Mesodermal cell (in vitro differentiated cells): ENCODE data around the gene HS3ST4.

ENCODE experiments used
- H3K27ac ChIP-seq: 2 replicates; pipeline ENCODE4 v1.7.0; 2013; ENCODE audit warnings: mild to moderate bottlenecking, low read depth, low read length, moderate library complexity; ENCODE audit not compliant: severe bottlenecking
- H3K36me3 ChIP-seq: 2 replicates; pipeline ENCODE4 v1.7.1; 2013; ENCODE audit warnings: mild to moderate bottlenecking, low read length, moderate library complexity; ENCODE audit not compliant: control insufficient read depth, insufficient read depth
- H3K4me1 ChIP-seq: one replicate; pipeline ENCODE4 v1.7.1; 2013; ENCODE audit warnings: mild to moderate bottlenecking, low read length; ENCODE audit not compliant: insufficient read depth, control insufficient read depth, poor library complexity, severe bottlenecking
- H3K4me3 ChIP-seq: 2 replicates; pipeline ENCODE4 v1.7.0; 2013; ENCODE audit warnings: low read length, control low read depth, mild to moderate bottlenecking; ENCODE audit not compliant: insufficient read depth, poor library complexity, severe bottlenecking; ENCODE audit errors: extremely low read depth
- H3K9me3 ChIP-seq: 2 replicates; pipeline ENCODE4 v1.7.1; 2013; ENCODE audit warnings: mild to moderate bottlenecking, low read length, moderate library complexity; ENCODE audit not compliant: control insufficient read depth
- WGBS, 2 experiments: methylation state at CpG; one replicate each; pipeline ENCODE4 v1.1.5; 2013; ENCODE audit warnings: missing lambda C conversion rate in 2 of 2; ENCODE audit not compliant: insufficient coverage in 2 of 2; 5-methylcytosine and 5-hydroxymethylcytosine counted together

HS3ST4 gene

DNA sequence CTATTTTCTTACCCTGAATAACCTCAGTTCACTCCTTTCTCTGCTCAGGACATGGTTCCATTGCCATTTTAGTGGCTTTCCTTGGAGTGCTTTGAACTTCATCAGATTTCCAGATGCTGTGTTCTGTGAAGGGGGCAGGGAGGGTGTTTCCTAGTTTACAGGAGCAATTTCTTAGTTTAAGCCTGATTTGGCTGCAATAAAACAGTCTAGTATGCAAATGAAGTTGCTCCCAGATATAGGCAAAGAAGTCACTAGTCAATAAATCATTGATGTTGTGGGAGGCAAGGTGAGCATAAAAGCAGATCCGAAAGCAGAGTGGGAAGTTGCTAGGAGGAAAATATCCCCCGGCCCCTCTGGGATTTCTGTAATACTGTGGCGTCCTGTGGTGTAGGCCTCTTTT, 202.3 kb downstream of the HS3ST4 start:
- Histone ChIP-seq H3K4me3 (no peak overlapping the region), H3K9me3 (no peaks in the 10 kb centered on the region), H3K36me3 (no peaks in the 10 kb centered on the region), H3K4me1 (no peaks in the 10 kb centered on the region), H3K27ac (no peak overlapping the region)
- WGBS, 2 experiments, result 100% methylated on average over 1 of the region's 3 CpGs; no CpG with 5 or more reads in 1 of the 2 experiments

DNA sequence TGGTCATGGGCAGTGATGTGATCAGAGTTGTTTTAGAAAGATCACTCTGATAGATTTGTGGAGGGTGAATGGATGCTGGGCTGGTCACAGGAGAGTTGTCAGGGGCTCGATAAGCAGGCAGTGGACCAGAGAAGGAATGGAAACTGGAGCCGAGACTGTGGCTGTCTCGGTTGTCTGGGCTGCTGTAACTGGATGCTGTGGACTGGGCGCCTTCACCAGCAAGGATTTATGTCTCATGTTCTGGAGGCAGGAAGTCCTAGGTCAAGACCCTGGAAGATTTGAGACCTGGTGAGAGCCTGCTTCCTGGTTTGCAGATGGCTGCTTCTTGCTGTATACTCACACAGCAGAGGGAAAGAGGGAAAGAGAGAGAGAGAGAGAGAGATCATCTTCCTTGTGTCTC, 203.6 kb downstream of the HS3ST4 start:
- Histone ChIP-seq H3K4me1 (no peaks in the 10 kb centered on the region), H3K9me3 (no peaks in the 10 kb centered on the region), H3K4me3 (no peak overlapping the region), H3K27ac (no peak overlapping the region), H3K36me3 (no peaks in the 10 kb centered on the region)
- 98 to 100% methylated on average over 4 of the region's 4 CpGs for WGBS, 2 experiments

GRCh38 chr16:25896411-25896810, 204.7 kb downstream of the HS3ST4 start:
- 58% methylated on average over 2 of the region's 5 CpGs; no CpG with 5 or more reads in 1 of the 2 experiments for WGBS, 2 experiments
- no peak overlapping the region for H3K27ac ChIP-seq
- H3K9me3 ChIP-seq, result no peaks in the 10 kb centered on the region
- no peak overlapping the region for H3K4me3 ChIP-seq
- no peaks in the 10 kb centered on the region for H3K4me1 ChIP-seq
- H3K36me3 ChIP-seq, result no peaks in the 10 kb centered on the region

DNA sequence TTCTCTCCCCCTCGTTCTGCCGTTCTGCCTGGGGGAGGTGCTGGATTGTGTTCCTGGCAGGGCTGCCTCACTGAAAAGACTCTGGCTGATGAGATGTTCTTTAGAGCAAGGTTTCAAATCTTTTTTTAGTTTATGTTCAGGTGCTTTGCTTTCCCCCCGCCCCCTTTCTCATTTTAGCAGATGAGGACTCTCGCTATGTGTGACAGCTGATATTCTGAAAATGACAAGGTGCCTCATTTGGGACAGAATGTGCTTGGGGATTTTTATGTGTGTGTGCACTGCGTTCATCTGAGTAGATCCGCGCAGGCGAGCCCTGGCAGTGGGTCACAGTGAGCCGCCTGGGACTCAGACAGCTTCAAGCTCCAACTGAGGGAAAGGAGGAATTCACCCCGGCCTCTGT, 205.9 kb downstream of the HS3ST4 start:
- WGBS, 2 experiments, result 70 to 87% methylated on average over 2 to 7 of the region's 10 CpGs
- H3K4me3 ChIP-seq, result no peak overlapping the region
- H3K4me1 ChIP-seq, result no peaks in the 10 kb centered on the region
- H3K9me3 ChIP-seq, result no peaks in the 10 kb centered on the region
- H3K36me3 ChIP-seq, result no peaks in the 10 kb centered on the region
- no peak overlapping the region for H3K27ac ChIP-seq

DNA sequence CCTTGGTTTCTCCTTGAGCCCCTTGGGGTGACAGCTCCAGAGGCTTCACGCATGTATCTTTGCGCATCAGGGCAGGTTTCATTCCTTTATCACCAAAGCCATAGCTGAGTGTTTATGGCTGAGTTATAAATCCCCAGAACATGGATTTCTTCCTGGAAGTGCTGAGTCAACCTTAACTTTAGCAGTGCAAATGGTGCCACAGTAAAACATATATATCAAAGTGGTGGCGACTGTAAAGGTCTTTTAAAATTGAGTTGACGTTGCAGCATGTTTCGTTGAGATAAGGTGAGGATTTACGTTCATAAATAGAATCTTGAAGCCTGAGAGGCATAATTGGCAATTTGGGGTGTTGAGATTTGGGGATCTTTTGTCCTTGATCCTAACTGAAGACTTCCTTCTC, 214.1 kb downstream of the HS3ST4 start:
- H3K36me3 ChIP-seq, result no peaks in the 10 kb centered on the region
- H3K27ac ChIP-seq, result no peak overlapping the region
- H3K9me3 ChIP-seq, result no peaks in the 10 kb centered on the region
- H3K4me1 ChIP-seq, result no peaks in the 10 kb centered on the region
- WGBS, 2 experiments, result 92 to 100% methylated on average over 4 to 5 of the region's 6 CpGs
- no peak overlapping the region for H3K4me3 ChIP-seq

DNA sequence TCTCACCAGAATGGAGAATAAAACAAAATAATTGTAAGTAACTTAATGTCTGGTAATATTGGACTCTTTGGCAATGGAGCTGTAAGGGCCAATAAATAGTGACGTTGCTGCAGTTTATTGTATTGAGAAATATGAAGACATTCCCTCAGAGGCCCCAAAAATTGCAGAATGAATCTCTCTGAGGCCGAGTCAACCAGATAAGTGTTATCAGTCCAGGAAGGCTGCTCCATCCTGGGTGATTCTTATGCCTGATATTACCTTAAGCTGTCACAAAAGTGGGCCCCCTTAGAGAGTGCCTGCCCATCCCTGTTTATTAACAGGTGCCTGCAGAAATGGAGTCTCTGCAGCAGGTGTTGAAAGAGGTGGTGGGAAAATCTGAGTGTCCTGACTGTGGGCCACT, 219.2 kb downstream of the HS3ST4 start:
- 71 to 80% methylated on average over 2 of the region's 2 CpGs for WGBS, 2 experiments
- Histone ChIP-seq H3K4me1 (no peaks in the 10 kb centered on the region), H3K4me3 (no peak overlapping the region), H3K27ac (no peak overlapping the region), H3K9me3 (no peaks in the 10 kb centered on the region), H3K36me3 (no peaks in the 10 kb centered on the region)

DNA sequence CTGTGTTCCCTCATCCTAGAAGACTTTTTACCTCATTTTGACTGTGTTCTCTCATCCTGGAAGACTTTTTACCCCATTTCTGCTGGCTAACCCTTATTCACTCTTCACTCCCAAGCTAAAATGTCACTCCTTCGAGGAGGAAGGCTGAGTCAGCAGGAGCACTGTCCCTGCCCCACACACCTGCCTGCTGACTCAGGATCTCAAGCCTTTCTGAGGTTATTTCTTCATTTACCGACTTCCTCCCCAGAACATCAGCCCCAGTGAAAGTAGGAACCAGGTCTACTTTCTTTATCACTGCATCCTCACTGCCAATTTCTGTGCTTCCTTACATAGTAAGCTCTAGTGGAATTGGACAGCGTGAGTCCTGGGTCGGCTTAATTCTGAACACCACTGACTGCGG, 220.6 kb downstream of the HS3ST4 start:
- WGBS, 2 experiments, result 75 to 91% methylated on average over 3 to 5 of the region's 5 CpGs
- Histone ChIP-seq H3K27ac (no peak overlapping the region), H3K4me1 (no peaks in the 10 kb centered on the region), H3K4me3 (no peak overlapping the region), H3K9me3 (no peaks in the 10 kb centered on the region), H3K36me3 (no peaks in the 10 kb centered on the region)

DNA sequence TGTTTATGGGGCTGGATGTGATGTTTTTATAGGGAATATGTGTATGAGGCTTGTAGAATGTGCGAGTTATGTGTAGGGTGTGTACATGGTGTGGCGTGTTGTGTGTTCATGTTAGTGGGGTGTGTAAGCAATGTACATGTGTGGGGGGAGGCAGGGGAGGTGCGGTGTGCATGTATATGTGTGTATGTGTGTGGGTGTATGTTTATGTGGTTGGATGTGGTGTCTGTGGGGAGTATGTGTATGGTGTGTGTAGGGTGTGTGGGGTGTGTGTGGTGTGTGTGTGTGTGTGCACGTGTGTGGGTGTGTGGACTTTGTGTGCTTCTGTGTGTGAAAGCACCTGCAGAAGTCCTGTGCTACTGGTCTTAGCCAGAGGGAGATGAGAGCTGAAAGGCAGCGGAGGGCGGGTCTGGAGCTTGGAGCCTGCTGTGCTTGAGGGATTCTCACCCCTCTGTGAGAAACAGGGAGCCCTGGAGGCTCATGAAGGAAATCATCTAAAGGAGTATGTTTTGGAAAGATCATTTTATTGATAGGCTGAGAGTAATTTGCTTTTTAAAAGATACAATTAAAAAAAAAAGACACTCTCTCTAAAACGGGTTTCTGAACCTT, 222.7 kb downstream of the HS3ST4 start:
- 80 to 90% methylated on average over 6 to 7 of the region's 7 CpGs for WGBS, 2 experiments
- Histone ChIP-seq H3K4me1 (no peaks in the 10 kb centered on the region), H3K36me3 (no peaks in the 10 kb centered on the region), H3K9me3 (no peaks in the 10 kb centered on the region), H3K27ac (no peak overlapping the region), H3K4me3 (no peak overlapping the region)

- no peaks in the 10 kb centered on the region for H3K4me1 ChIP-seq
- H3K9me3 ChIP-seq, result no peaks in the 10 kb centered on the region
- WGBS, 2 experiments, result 92 to 100% methylated on average over 2 of the region's 4 CpGs
- H3K36me3 ChIP-seq, result no peaks in the 10 kb centered on the region
- H3K4me3 ChIP-seq, result no peak overlapping the region
- no peak overlapping the region for H3K27ac ChIP-seq
These were observed 224.3 kb downstream of the HS3ST4 start for GRCh38 chr16:25916037-25916436.

GRCh38 chr16:25922438-25922837, 230.7 kb downstream of the HS3ST4 start:
- no peaks in the 10 kb centered on the region for H3K9me3 ChIP-seq
- WGBS, 2 experiments, result 91 to 92% methylated on average over 2 of the region's 2 CpGs
- H3K4me1 ChIP-seq, result no peaks in the 10 kb centered on the region
- no peak overlapping the region for H3K27ac ChIP-seq
- no peaks in the 10 kb centered on the region for H3K36me3 ChIP-seq
- no peak overlapping the region for H3K4me3 ChIP-seq

DNA sequence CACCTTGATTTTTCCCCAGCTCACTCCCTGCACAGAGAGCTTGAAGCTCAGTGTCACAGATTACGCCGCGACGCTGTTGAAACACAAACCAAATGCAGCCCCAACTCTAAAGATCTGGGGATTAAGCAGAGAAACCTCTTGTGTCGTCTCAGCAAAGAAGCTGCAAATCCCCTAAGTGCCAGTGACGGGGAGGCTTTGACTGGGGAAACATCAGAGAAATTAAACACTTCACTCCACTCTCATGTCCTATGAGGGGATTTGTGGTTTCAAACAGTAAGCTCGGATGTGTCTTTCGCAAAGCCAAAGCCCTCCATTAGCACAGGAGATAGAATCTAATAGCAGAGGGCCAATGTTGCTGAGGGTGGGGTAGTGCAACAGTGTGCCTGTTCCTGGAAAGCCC, 233.7 kb downstream of the HS3ST4 start:
- Histone ChIP-seq H3K9me3 (no peaks in the 10 kb centered on the region), H3K27ac (no peak overlapping the region), H3K4me1 (no peaks in the 10 kb centered on the region), H3K4me3 (no peak overlapping the region), H3K36me3 (no peaks in the 10 kb centered on the region)
- WGBS, 2 experiments, result 82 to 93% methylated on average over 4 to 5 of the region's 8 CpGs
